Adrenal gland (tissue), 12 donors: Measurements from ENCODE around the gene FYN. TPM values are rescaled to one million over a fixed set of nuclear protein-coding genes. Genes with fewer than 3 reads are reported as not detected.

Experiments
- DNase-seq, 7 donors: peaks; one replicate each; pipeline ENCODE4 v3.0.0-alpha.2; 2019 to 2020
- H3K27ac ChIP-seq, 5 donors: fragments of 200-600 bp; sonication (generic) in 4 of 5; 1 replicate in 3 of 5; 2 replicates in 2 of 5; pipeline versions ENCODE4 v1.5.1 to v1.8.0; 2016 to 2020; ENCODE audit warnings: mild to moderate bottlenecking in 1 of 5
- H3K27me3 ChIP-seq: fragments of 200-600 bp; 2 replicates; pipeline ENCODE4 v1.8.0; 2021
- H3K36me3 ChIP-seq, 2 donors: fragments of 200-600 bp; replicated peaks in 1 of 2; 1 replicate in 1 of 2; 2 replicates in 1 of 2; pipeline versions ENCODE4 v1.5.1 to v1.8.0; 2018 to 2022
- H3K4me1 ChIP-seq, 2 donors: fragments of 200-600 bp; replicated peaks in 1 of 2; 1 replicate in 1 of 2; 2 replicates in 1 of 2; pipeline versions ENCODE4 v1.5.1 to v1.8.0; 2018 to 2021
- H3K4me3 ChIP-seq, 4 donors: fragments of 200-600 bp; sonication (generic) in 3 of 4; one replicate each; pipeline ENCODE4 v1.5.1; 2016 to 2018
- H3K9me3 ChIP-seq, 3 donors: fragments of 200-600 bp; sonication (generic) in 1 of 3; replicated peaks in 1 of 3; 1 replicate in 2 of 3; 2 replicates in 1 of 3; pipeline versions ENCODE4 v1.5.1 to v1.8.0; 2016 to 2021
- CTCF ChIP-seq, 6 experiments: fragments of 450-650 bp in 4 of 6; fragments of 200-600 bp in 2 of 6; sonication (generic) in 1 of 6; IDR thresholded peaks; 1 replicate in 5 of 6; 2 replicates in 1 of 6; pipeline versions ENCODE4 v1.5.1 to v1.8.0; 2016 to 2021; ENCODE audit warnings: antibody characterized with exemption in 6 of 6, mild to moderate bottlenecking in 2 of 6, moderate library complexity in 1 of 6
- POLR2A ChIP-seq, 2 donors: fragments of 450-650 bp; IDR thresholded peaks; one replicate each; pipeline ENCODE4 v1.6.1; 2017; ENCODE audit warnings: antibody characterized with exemption in 2 of 2, mild to moderate bottlenecking in 2 of 2, moderate library complexity in 1 of 2
- WGBS, 4 donors: extraction: QIAGEN DNeasy Blood & Tissue Kit in 2 of 4; methylation state at CpG; one replicate each; pipeline versions ENCODE4 v1.1.5 to v1.1.7; 2013 to 2017; 5-methylcytosine and 5-hydroxymethylcytosine counted together
- intact Hi-C, 2 donors: fragments of 100-400 bp; cut with DNase I; formaldehyde crosslinking; loops; one replicate each; pipeline versions ENCODE4 v1.14.1 to v1.15.0; 2022 to 2023
- polyA plus RNA-seq, 3 donors: library from polyadenylated mRNA; stranded (reverse); fragments of 200-250 nt in 2 of 3; fragments of 350-450 nt in 1 of 3; fragmentation: Illumina TruSeq in 1 of 3; extraction: RNeasy Lipid Tissue Mini Kit (QIAGEN cat#74804) in 1 of 3; gene quantifications; one replicate each; pipeline ENCODE4 v1.2.3, GENCODE V29; 2013 to 2014
- total RNA-seq, 9 donors: library from RNA; depleted of rRNA in 4 of 9; stranded (reverse); fragments of >200 nt in 4 of 9; fragments of 120-200 nt in 1 of 9; fragmentation: NEBNext Ultra II Directional in 1 of 9; extraction: Animal tissue kit (Norgen Biotek cat#: 25700) in 1 of 9; gene quantifications; one replicate each; pipeline versions ENCODE4 v1.1.0 to v1.2.4, GENCODE V29; 2013 to 2023
- donor health status: healthy with polysubstance abuse.
- donor health status: Bipolar disorder and iron deficiency.
- donor health status: DM: yes; HTN: yes; CAD: no.
- donor health status: DM: no; HTN: no; CAD: no.
- donor health status: DM: no; HTN: no; CAD: no.
- donor health status: DM: yes; HTN: yes; CAD: no.

Gene FYN
- total and polyA plus RNA-seq, 12 donors: 10.7 to 36.5 (median 19.8) TPM

GRCh38 chr6:111828809-111829208 is 44.4 kb downstream of the FYN start:
- H3K4me1 ChIP-seq: peaks cover 0 to 6% of the 10 kb centered on the region in 2 donors
- no peak for DNase-seq
- H3K4me3 ChIP-seq: no peak overlapping the region
- H3K27me3 ChIP-seq: no peaks in the 10 kb centered on the region
- H3K9me3 ChIP-seq: no peaks in the 10 kb centered on the region
- no peaks in the 10 kb centered on the region for H3K36me3 ChIP-seq
- intact Hi-C loops: no loop called here
- TF ChIP-seq CTCF (IDR thresholded peaks at IDR 0.05): no peak
- TF ChIP-seq POLR2A (IDR thresholded peaks at IDR 0.05): no peak
- H3K27ac ChIP-seq: no peak overlapping the region
- 82 to 85% (median 84%) methylated on average over 2 of the region's 2 CpGs for WGBS, 4 donors

DNA sequence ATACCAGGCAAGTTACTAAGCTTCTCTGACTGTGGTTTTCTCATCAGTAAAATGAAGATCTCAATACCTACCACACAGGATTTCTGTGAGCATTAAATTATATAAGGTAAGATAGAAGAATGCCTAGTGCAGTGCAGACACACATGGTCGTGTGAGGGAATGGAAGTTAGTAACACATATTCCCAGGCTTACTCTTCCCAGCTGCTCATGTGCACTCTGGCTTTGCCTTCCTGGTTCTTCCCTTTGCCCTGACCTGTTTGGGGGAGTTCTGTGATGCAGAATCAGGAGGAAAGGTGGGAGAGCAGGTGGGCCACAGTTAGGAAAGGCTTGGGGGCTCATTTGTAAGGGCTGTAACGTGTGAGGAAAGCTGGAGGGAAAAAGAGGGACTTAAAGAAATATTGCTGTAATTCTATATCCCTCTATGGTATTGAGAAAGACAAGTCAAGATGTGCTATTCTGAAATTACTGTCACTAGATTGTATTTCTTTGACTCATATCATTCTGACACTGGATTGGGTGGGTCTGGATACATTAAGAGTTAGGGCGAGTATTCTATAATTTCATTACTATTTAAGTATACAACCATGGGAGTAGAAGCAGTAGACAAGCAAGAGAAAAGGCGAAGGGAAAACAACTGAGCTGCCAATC is 47.7 kb downstream of the FYN start:
- WGBS, 4 donors: 84 to 90% (median 85%) methylated on average over 4 of the region's 4 CpGs
- no peak for DNase-seq
- Histone ChIP-seq H3K9me3 (no peaks in the 10 kb centered on the region), H3K4me3 (no peak overlapping the region), H3K27ac (no peak overlapping the region), H3K36me3 (no peaks in the 10 kb centered on the region), H3K4me1 (peaks cover 0 to 15% of the 10 kb centered on the region in 2 donors), H3K27me3 (no peaks in the 10 kb centered on the region)
- TF ChIP-seq POLR2A (IDR thresholded peaks at IDR 0.05): no peak
- no peak for TF ChIP-seq CTCF (IDR thresholded peaks at IDR 0.05)
- intact Hi-C loops: no loop called here

DNA sequence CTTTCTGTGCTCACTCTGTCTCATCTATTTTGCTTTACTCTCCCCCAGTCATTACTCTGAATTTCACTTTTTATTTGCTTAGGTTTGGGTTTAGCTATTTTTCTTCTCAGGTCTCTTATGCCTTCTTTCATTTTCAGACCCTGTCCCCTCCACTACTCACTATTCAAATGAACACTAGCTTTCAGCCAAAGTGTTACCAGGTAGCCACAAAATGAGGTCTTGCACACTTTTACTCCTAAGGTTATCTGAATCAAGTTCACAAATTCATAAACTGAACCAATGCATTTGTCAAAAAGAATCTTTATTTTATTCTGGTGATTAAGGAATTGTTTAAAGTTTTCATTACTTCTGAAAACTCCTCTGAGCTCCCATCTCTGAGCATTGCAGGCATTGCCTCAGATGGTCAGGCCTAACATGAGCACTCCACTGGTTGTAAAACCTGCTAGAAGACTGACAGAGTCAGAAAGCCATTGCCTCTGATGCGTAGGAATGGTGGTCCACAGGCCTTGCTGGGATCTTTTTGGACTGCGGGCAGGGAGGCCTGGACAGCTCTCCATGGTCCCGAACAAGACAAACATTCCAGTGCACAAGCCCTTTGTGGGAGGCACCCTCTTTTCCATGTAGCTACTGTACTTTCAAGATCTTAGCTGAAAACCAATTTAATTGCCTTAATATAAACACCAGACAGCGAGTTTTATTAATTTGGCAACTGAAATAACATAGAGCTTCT is 48.5 kb downstream of the FYN start:
- intact Hi-C loops: no loop called here
- Histone ChIP-seq H3K27ac (no peak overlapping the region), H3K36me3 (no peaks in the 10 kb centered on the region), H3K9me3 (no peaks in the 10 kb centered on the region), H3K4me1 (peaks cover 0 to 15% of the 10 kb centered on the region in 2 donors), H3K27me3 (no peaks in the 10 kb centered on the region), H3K4me3 (no peak overlapping the region)
- TF ChIP-seq POLR2A (IDR thresholded peaks at IDR 0.05) (no peak), CTCF (IDR thresholded peaks at IDR 0.05) (no peak)
- WGBS, 4 donors: 82 to 89% (median 87%) methylated on average over 3 to 4 of the region's 4 CpGs
- DNase-seq: no peak

GRCh38 chr6:111823831-111824607 is 49.2 kb downstream of the FYN start:
- no peak for TF ChIP-seq CTCF (IDR thresholded peaks at IDR 0.05)
- TF ChIP-seq POLR2A (IDR thresholded peaks at IDR 0.05): no peak
- Histone ChIP-seq H3K9me3 (no peaks in the 10 kb centered on the region), H3K4me3 (no peak overlapping the region), H3K4me1 (peaks cover 0 to 15% of the 10 kb centered on the region in 2 donors), H3K27ac (no peak overlapping the region), H3K36me3 (no peaks in the 10 kb centered on the region), H3K27me3 (no peaks in the 10 kb centered on the region)
- WGBS, 4 donors: 57 to 66% (median 61%) methylated on average over 4 of the region's 4 CpGs
- DNase-seq: no peak
- intact Hi-C loops: no loop called here
